BE2C (cell line): ENCODE data around the gene SDR42E1.
"Not testable (repeated sequence)": the region's sequence is repeated elsewhere in the genome, so short reads cannot be mapped to it uniquely, and the experiment has no call there.

Source experiments
- DNase-seq: peaks from one replicate; pipeline ENCODE4 v3.0.0-alpha.2; 2020
- H3K27me3 ChIP-seq: fragments of 250-450 bp; sonication (Bioruptor Pico); 2 replicates; pipeline ENCODE4 v1.5.1; 2020; ENCODE audit warnings: mild to moderate bottlenecking
- H3K36me3 ChIP-seq: fragments of 250-450 bp; sonication (Bioruptor Pico); 2 replicates; pipeline ENCODE4 v1.5.1; 2020; ENCODE audit warnings: mild to moderate bottlenecking
- H3K4me1 ChIP-seq: fragments of 250-450 bp; sonication (Bioruptor Pico); 2 replicates; pipeline ENCODE4 v1.5.1; 2020
- H3K4me3 ChIP-seq: 2 replicates; pipeline ENCODE4 v1.5.1; 2011; ENCODE audit warnings: low read depth, low read length
- H3K9me3 ChIP-seq: fragments of 250-450 bp; sonication (Bioruptor Pico); 2 replicates; pipeline ENCODE4 v1.5.1; 2020
- TF ChIP-seq, protein P1 (sequence below): IDR thresholded peaks from 2 replicates; pipeline ENCODE4 v1.5.1; 2012; ENCODE audit warnings: mild to moderate bottlenecking, low read depth, low read length

Gene SDR42E1

DNA sequence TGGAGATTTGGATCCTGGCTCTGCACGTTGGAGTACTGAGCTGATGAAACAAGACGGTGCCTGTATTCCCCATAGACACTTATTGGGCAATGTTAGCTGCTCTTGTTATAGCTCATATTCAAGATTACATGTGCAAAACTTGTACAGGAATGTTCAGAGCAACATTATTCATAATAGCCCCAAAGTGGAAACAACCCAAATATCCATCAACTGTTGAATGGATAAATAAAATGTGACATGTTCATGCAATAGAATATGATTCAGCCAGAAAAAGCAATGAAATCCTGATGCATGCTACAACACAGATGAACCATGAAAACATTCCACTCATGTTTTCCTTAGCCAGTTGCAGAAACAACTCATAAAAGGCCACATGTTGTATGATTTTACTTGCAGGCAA, 5.7 kb upstream of the SDR42E1 start:
- Histone ChIP-seq H3K9me3 (no peaks in the 10 kb centered on the region), H3K4me3 (no peak overlapping the region), H3K27me3 (no peaks in the 10 kb centered on the region), H3K4me1 (no peaks in the 10 kb centered on the region), H3K36me3 (no peaks in the 10 kb centered on the region)
- DNase-seq: no peak
- TF ChIP-seq, protein P1, sequence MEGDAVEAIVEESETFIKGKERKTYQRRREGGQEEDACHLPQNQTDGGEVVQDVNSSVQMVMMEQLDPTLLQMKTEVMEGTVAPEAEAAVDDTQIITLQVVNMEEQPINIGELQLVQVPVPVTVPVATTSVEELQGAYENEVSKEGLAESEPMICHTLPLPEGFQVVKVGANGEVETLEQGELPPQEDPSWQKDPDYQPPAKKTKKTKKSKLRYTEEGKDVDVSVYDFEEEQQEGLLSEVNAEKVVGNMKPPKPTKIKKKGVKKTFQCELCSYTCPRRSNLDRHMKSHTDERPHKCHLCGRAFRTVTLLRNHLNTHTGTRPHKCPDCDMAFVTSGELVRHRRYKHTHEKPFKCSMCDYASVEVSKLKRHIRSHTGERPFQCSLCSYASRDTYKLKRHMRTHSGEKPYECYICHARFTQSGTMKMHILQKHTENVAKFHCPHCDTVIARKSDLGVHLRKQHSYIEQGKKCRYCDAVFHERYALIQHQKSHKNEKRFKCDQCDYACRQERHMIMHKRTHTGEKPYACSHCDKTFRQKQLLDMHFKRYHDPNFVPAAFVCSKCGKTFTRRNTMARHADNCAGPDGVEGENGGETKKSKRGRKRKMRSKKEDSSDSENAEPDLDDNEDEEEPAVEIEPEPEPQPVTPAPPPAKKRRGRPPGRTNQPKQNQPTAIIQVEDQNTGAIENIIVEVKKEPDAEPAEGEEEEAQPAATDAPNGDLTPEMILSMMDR: no peak

DNA sequence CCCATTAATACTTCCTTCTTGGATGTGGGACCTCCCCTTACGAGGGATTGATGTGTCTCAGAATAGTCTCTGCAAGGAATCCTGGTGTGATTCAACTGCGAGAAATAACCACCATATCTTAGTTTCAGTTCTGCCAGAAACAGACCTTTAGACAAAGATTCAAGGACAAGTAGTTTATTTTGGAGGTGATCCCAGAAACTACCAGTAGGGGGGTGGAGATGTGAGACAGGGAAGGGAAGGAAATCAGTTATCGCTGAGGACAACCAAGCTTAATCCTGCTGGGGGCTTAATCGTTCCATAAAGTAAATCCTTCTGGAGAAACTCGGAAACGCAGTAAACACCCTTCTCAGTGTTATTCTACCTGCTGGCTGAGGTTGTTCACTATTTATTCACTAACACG, 5.0 kb upstream of the SDR42E1 start:
- DNase-seq: no peak

DNA sequence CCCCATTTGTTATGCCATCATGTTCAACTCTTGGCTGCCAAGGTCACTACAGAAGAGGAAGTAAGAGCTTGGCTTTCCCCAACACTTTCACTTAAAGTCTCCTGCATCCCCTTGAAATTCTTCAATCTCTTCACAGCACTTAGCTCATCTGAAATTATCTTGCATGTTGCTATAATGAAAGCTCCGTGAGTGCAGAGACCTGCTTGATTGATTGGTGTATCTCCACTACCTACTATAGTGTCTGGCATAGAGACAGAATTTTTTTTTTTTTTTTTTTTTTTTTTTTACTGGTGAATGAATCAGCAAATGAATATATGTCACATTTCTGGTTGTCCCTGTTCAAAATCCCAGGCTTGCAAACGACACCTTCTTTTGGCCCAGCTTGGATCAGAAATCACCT, 1.9 kb upstream of the SDR42E1 start:
- Histone ChIP-seq H3K9me3 (no peaks in the 10 kb centered on the region; the same call in 1 of the 2 replicates), H3K4me1 (no peaks in the 10 kb centered on the region), H3K27me3 (no peaks in the 10 kb centered on the region), H3K36me3 (no peaks in the 10 kb centered on the region), H3K4me3 (no peak overlapping the region)
- DNase-seq: no peak
- TF ChIP-seq, protein P1: no peak

More for the DNA sequence above, 5.0 kb upstream of the SDR42E1 start:
- no peaks in the 10 kb centered on the region for H3K9me3 ChIP-seq
- TF ChIP-seq, protein P1: peak; percentile 27
- no peak overlapping the region for H3K4me3 ChIP-seq
- H3K27me3 ChIP-seq: no peaks in the 10 kb centered on the region
- no peaks in the 10 kb centered on the region for H3K36me3 ChIP-seq
- no peaks in the 10 kb centered on the region for H3K4me1 ChIP-seq

DNA sequence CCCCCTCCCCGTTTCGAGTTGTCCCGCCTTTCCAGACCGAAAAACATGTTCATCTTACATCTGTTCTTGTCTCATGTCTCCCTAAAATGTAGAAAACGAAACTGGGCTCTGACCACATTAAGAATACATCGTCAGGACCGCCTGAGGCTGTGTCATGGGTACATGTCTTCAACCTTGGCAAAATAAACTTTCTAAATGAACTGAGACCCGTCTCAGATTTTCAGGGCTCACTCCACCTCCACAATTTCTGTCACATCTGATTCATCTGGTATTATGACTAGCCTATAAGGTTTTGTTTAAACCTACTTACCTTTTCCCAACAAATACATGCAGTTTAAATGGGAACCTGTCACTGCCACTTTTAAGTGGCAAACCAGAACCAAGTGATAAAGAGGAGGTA, 621 bp downstream of the SDR42E1 start:
- DNase-seq: no peak
- Histone ChIP-seq H3K9me3 (no peaks in the 10 kb centered on the region; the same call in 1 of the 2 replicates), H3K4me3 (no peak overlapping the region), H3K27me3 (no peaks in the 10 kb centered on the region), H3K36me3 (no peaks in the 10 kb centered on the region), H3K4me1 (no peaks in the 10 kb centered on the region)
- TF ChIP-seq, protein P1: no peak

DNA sequence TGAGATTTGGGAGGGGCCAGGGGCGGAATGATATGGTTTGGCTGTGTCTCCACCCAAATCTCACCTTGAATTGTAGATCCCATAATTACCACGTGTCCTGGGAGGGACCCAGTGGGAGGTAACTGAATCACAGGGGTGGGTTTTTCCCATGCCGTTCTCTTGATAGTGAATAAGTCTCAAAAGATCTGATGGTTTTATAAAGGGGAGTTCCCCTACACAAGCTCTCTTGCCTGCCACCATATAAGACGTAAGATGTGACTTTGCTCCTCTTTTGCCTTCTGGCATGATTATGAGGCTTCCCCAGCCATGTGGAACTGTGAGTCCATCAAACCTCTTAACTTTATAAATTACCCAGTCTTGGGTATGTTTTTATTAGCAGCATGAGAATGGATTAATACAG, 1.5 kb downstream of the SDR42E1 start:
- H3K36me3 ChIP-seq, DNase-seq, H3K4me1 ChIP-seq, H3K4me3 ChIP-seq, H3K9me3 ChIP-seq, H3K27me3 ChIP-seq: not testable (repeated sequence)

DNA sequence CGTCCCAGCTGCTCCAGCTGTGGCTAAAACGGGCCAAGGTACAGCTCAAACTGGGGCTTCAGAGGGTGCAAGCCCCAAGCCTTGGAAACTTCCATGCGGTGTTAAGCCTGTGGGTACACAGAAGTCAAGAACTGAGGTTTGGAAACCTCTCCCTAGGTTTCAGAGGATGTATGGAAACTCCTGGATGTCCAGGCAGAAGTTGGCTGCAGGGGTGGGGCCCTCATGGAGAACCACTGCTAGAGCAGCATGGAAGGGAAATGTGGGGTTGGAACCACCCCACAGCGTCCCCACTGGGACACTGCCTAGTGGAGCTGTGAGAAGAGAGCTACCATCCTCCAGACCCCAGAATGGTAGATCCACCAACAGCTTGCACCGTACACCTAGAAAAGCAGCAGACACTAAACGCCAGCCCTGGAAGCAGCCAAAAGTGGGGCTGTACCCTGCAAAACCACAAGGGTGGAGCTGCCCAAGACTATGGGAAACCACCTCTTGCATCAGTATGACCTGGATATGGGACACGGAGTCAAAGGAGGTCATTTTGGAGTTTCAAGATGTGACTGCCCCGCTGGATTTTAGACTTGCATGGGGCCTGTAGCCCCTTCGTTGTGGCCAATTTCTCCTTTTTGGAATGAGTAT, 2.2 kb downstream of the SDR42E1 start:
- TF ChIP-seq, protein P1: no peak

More for the DNA sequence above, 2.2 kb downstream of the SDR42E1 start:
- no peaks in the 10 kb centered on the region for H3K4me1 ChIP-seq
- H3K9me3 ChIP-seq: no peaks in the 10 kb centered on the region; the same call in 1 of the 2 replicates
- H3K4me3 ChIP-seq: no peak overlapping the region
- no peaks in the 10 kb centered on the region for H3K27me3 ChIP-seq
- no peak for DNase-seq
- no peaks in the 10 kb centered on the region for H3K36me3 ChIP-seq
